ENCODE measurements around the gene TBC1D2B.

The TBC1D2B gene

GRCh38 chr15:78063970-78064385 lies 13.5 kb downstream of the TBC1D2B start:
- no peaks in the 10 kb centered on the region for H3K9me3 Mint-ChIP-seq
- no peak overlapping the region for H3K27ac Mint-ChIP-seq
- no peak for DNase-seq
- H3K4me3 Mint-ChIP-seq = no peak overlapping the region
- peaks cover under 1% of the 10 kb centered on the region for H3K27me3 Mint-ChIP-seq (ENCODE audit: low read depth, poor library complexity)
- peaks cover 48% of the 10 kb centered on the region for H3K4me1 Mint-ChIP-seq
- no peak for TF ChIP-seq CTCF (IDR thresholded peaks at IDR 0.05)
- no peaks in the 10 kb centered on the region for H3K36me3 Mint-ChIP-seq (ENCODE audit: low read depth)

- Mint-ChIP-seq H3K27ac (no peak overlapping the region), H3K4me1 (peaks cover 41% of the 10 kb centered on the region), H3K9me3 (no peaks in the 10 kb centered on the region), H3K4me3 (no peak overlapping the region), H3K36me3 (ENCODE audit: low read depth) (no peaks in the 10 kb centered on the region), H3K27me3 (ENCODE audit: low read depth, poor library complexity) (no peaks in the 10 kb centered on the region)
- no peak for TF ChIP-seq CTCF (IDR thresholded peaks at IDR 0.05)
- DNase-seq = no peak
These were observed 14.3 kb downstream of the TBC1D2B start for GRCh38 chr15:78063217-78063616.

GRCh38 chr15:78061963-78062427 lies 15.5 kb downstream of the TBC1D2B start:
- Mint-ChIP-seq H3K27ac (peak overlapping the region; percentile 20), H3K4me3 (peak overlapping the region; percentile 73), H3K27me3 (ENCODE audit: low read depth, poor library complexity) (no peaks in the 10 kb centered on the region), H3K4me1 (peaks cover 28% of the 10 kb centered on the region), H3K36me3 (ENCODE audit: low read depth) (no peaks in the 10 kb centered on the region), H3K9me3 (no peaks in the 10 kb centered on the region)
- no peak for TF ChIP-seq CTCF (IDR thresholded peaks at IDR 0.05)
- no peak for DNase-seq

- Mint-ChIP-seq H3K9me3 (no peaks in the 10 kb centered on the region), H3K27ac (no peak overlapping the region), H3K36me3 (ENCODE audit: low read depth) (no peaks in the 10 kb centered on the region), H3K4me1 (peaks cover 28% of the 10 kb centered on the region), H3K4me3 (no peak overlapping the region), H3K27me3 (ENCODE audit: low read depth, poor library complexity) (no peaks in the 10 kb centered on the region)
- DNase-seq = no peak
- TF ChIP-seq CTCF (IDR thresholded peaks at IDR 0.05) = no peak
These were observed 17.3 kb downstream of the TBC1D2B start for GRCh38 chr15:78060232-78060631.

- Mint-ChIP-seq H3K9me3 (no peaks in the 10 kb centered on the region), H3K36me3 (ENCODE audit: low read depth) (no peaks in the 10 kb centered on the region), H3K4me3 (no peak overlapping the region), H3K27me3 (ENCODE audit: low read depth, poor library complexity) (no peaks in the 10 kb centered on the region), H3K4me1 (peaks cover 32% of the 10 kb centered on the region), H3K27ac (no peak overlapping the region)
- no peak for DNase-seq
- no peak for TF ChIP-seq CTCF (IDR thresholded peaks at IDR 0.05)
These were observed 18.2 kb downstream of the TBC1D2B start for GRCh38 chr15:78059110-78059839.

GRCh38 chr15:78058401-78058935 lies 19.0 kb downstream of the TBC1D2B start:
- DNase-seq = no peak
- Mint-ChIP-seq H3K36me3 (ENCODE audit: low read depth) (no peaks in the 10 kb centered on the region), H3K9me3 (no peaks in the 10 kb centered on the region), H3K27ac (no peak overlapping the region), H3K27me3 (ENCODE audit: low read depth, poor library complexity) (no peaks in the 10 kb centered on the region), H3K4me1 (peaks cover 32% of the 10 kb centered on the region), H3K4me3 (no peak overlapping the region)
- TF ChIP-seq CTCF (IDR thresholded peaks at IDR 0.05) = no peak

Measured in nephron progenitor cell (in vitro differentiated cells).